Measurements from ENCODE around the gene CHGA.

DNA sequence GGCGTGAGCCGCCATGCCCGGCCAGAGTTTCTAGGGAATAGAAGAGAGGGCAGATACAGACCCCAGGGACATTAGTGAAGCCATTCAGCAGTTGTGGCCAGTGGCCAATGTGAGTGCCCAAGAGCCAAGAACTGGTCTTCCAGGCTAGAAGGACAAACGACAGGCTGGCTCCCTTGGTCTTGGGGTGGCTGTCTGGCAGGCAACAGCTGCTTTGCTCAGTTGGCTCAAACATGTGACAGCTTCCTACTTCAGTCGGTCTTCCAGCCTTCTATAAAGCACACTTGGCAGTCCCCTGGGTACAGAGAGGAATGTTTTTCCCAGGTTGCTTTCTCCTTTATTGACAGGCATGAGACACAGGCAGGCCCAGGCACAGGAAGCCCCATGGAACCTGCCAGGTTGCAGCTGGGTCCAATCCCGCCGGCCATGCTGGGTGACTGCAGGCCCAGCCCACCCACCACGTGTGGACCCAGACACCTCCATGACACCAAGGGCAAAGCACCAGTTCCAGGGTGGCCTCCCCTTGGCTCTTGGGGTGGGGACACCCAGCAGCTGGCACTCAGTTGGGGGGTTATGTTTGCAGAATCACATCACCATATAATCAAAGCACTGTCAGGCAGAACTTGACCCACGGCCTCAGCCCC lies 15.4 kb downstream of the CHGA start:
- TF ChIP-seq, protein P1, sequence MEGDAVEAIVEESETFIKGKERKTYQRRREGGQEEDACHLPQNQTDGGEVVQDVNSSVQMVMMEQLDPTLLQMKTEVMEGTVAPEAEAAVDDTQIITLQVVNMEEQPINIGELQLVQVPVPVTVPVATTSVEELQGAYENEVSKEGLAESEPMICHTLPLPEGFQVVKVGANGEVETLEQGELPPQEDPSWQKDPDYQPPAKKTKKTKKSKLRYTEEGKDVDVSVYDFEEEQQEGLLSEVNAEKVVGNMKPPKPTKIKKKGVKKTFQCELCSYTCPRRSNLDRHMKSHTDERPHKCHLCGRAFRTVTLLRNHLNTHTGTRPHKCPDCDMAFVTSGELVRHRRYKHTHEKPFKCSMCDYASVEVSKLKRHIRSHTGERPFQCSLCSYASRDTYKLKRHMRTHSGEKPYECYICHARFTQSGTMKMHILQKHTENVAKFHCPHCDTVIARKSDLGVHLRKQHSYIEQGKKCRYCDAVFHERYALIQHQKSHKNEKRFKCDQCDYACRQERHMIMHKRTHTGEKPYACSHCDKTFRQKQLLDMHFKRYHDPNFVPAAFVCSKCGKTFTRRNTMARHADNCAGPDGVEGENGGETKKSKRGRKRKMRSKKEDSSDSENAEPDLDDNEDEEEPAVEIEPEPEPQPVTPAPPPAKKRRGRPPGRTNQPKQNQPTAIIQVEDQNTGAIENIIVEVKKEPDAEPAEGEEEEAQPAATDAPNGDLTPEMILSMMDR (conservative IDR thresholded peaks at IDR 0.05) = no peak
- TF ChIP-seq ZFX (IDR thresholded peaks at IDR 0.05) = no peak
